Smooth muscle cell (in vitro differentiated cells): ENCODE data around the gene PTGFRN. TPM values are rescaled to one million over a fixed set of nuclear protein-coding genes. Genes with fewer than 3 reads are reported as not detected.

ENCODE experiments used
- DNase-seq: peaks from one replicate; lab custom pipeline; 2025; ENCODE audit not compliant: unreplicated experiment; lab: John Stamatoyannopoulos, UW
- H2AFZ ChIP-seq: fragments of 200-600 bp; sonication (generic); 2 replicates; pipeline ENCODE4 v1.6.0; 2016; ENCODE audit warnings: antibody characterized with exemption, low read depth, mild to moderate bottlenecking
- H3F3A ChIP-seq: fragments of 200-600 bp; sonication (generic); 2 replicates; pipeline ENCODE4 v1.6.0; 2017; ENCODE audit warnings: antibody characterized with exemption, low read depth
- H3K27ac ChIP-seq: fragments of 200-600 bp; sonication (generic); 2 replicates; pipeline ENCODE4 v1.5.1; 2016; ENCODE audit warnings: low read depth, mild to moderate bottlenecking
- H3K27me3 ChIP-seq: fragments of 200-600 bp; sonication (generic); 2 replicates; pipeline ENCODE4 v1.6.1; 2016; ENCODE audit warnings: low read depth, mild to moderate bottlenecking
- H3K36me3 ChIP-seq: fragments of 200-600 bp; sonication (generic); 2 replicates; pipeline ENCODE4 v1.5.1; 2016; ENCODE audit warnings: low read depth
- H3K4me1 ChIP-seq: fragments of 200-600 bp; sonication (generic); 2 replicates; pipeline ENCODE4 v1.5.1; 2016; ENCODE audit warnings: low read depth
- H3K4me2 ChIP-seq: fragments of 200-600 bp; sonication (generic); 2 replicates; pipeline ENCODE4 v1.6.0; 2016; ENCODE audit warnings: mild to moderate bottlenecking
- H3K4me3 ChIP-seq: fragments of 200-600 bp; sonication (generic); 2 replicates; pipeline ENCODE4 v1.5.1; 2016; ENCODE audit warnings: mild to moderate bottlenecking
- H3K79me2 ChIP-seq: fragments of 200-600 bp; sonication (generic); 2 replicates; pipeline ENCODE4 v1.6.0; 2016; ENCODE audit warnings: low read depth, mild to moderate bottlenecking
- H3K9ac ChIP-seq: fragments of 200-600 bp; sonication (generic); 2 replicates; pipeline ENCODE4 v1.6.0; 2016; ENCODE audit warnings: low read depth
- H3K9me3 ChIP-seq: fragments of 200-600 bp; sonication (generic); replicated peaks from 2 replicates; pipeline ENCODE4 v1.5.1; 2016; ENCODE audit warnings: low read depth
- H4K20me1 ChIP-seq: fragments of 200-600 bp; sonication (generic); 2 replicates; pipeline ENCODE4 v1.6.0; 2016; ENCODE audit warnings: low read depth
- WGBS: methylation state at CpG from one replicate; pipeline ENCODE4 v1.1.7; 2016; ENCODE audit warnings: low lambda C conversion rate; 5-methylcytosine and 5-hydroxymethylcytosine counted together
- polyA plus RNA-seq: library from polyadenylated mRNA; unstranded; fragments of >200 nt; fragmentation: Nextera tagmentation; extraction: Ambion mirVana; gene quantifications from 2 replicates; pipeline ENCODE4 v1.2.1, GENCODE V29; 2016
- total RNA-seq: library from RNA; depleted of rRNA; stranded (reverse); fragments of >200 nt; gene quantifications from 2 replicates; pipeline ENCODE4 v1.2.3, GENCODE V29; 2014
- TF ChIP-seq, protein P1 (sequence below): fragments of 200-600 bp; sonication (generic); IDR thresholded peaks from 2 replicates; pipeline ENCODE4 v1.5.1; 2017; ENCODE audit warnings: borderline replicate concordance, mild to moderate bottlenecking, antibody characterized with exemption; ENCODE audit not compliant: insufficient read depth, poor library complexity, severe bottlenecking

PTGFRN gene
- total and polyA plus RNA-seq, 2 experiments from 2014 or later: 64.2 to 97.9 TPM

DNA sequence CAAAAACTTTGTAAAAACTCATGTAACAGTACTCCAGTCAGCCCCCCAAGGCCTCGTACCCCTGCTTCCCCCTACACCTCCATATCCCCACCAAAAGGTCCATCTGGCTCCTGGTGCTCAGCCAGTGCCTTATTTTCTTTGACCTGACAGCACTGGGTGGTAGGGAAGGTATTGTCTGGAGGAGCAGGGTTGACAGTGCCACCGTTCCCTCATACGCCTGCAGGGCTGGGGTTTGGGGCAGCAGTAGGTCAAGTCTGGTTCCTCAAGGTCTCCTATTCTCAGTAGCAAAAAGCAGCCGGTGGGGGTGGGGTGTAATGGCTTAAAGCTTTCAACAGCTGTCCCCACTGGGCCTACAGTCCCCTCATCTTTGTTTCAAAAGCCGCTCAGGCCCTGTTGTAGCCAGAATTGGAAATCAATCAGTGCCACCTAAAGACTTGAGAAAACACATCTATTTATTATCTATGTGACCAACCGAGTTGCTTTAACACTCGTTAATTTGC lies 125.1 kb downstream of the PTGFRN start:
- H3K4me2 ChIP-seq: no peak overlapping the region
- H3K4me3 ChIP-seq: no peak overlapping the region
- no peaks in the 10 kb centered on the region for H3K79me2 ChIP-seq
- TF ChIP-seq, protein P1, sequence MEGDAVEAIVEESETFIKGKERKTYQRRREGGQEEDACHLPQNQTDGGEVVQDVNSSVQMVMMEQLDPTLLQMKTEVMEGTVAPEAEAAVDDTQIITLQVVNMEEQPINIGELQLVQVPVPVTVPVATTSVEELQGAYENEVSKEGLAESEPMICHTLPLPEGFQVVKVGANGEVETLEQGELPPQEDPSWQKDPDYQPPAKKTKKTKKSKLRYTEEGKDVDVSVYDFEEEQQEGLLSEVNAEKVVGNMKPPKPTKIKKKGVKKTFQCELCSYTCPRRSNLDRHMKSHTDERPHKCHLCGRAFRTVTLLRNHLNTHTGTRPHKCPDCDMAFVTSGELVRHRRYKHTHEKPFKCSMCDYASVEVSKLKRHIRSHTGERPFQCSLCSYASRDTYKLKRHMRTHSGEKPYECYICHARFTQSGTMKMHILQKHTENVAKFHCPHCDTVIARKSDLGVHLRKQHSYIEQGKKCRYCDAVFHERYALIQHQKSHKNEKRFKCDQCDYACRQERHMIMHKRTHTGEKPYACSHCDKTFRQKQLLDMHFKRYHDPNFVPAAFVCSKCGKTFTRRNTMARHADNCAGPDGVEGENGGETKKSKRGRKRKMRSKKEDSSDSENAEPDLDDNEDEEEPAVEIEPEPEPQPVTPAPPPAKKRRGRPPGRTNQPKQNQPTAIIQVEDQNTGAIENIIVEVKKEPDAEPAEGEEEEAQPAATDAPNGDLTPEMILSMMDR: no peak
- no peak overlapping the region for H2AFZ ChIP-seq
- no peak for DNase-seq
- no peak overlapping the region for H3K9ac ChIP-seq
- H3F3A ChIP-seq: no peaks in the 10 kb centered on the region
- no peaks in the 10 kb centered on the region for H3K36me3 ChIP-seq
- H3K4me1 ChIP-seq: no peaks in the 10 kb centered on the region
- no peak overlapping the region for H3K27ac ChIP-seq
- H4K20me1 ChIP-seq: no peaks in the 10 kb centered on the region
- no peaks in the 10 kb centered on the region for H3K27me3 ChIP-seq
- H3K9me3 ChIP-seq: no peaks in the 10 kb centered on the region
- 89% methylated on average over 7 of the region's 7 CpGs for WGBS

DNA sequence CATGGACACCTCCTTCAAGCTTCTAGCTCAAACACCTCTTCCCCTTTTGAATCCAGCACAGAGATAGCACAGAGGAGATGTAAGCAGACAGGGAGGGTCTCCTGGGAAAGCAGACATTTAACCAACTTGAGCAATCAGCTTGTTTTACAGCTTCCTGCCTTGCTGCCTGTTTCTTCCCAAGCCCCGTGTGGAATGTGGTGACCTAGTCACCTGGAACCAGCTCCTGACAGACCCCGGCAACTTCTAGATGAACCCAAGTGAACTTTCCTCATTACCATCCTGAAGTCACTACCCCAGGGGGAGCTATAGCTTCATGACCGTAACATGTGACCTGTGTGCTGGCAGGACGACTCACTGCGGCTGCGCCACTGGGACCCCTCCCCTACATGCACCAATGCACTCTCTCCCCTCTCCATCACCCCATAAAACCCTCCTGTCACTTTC lies 126.3 kb downstream of the PTGFRN start:
- H4K20me1 ChIP-seq: no peaks in the 10 kb centered on the region
- H3K36me3 ChIP-seq: no peaks in the 10 kb centered on the region
- H3F3A ChIP-seq: no peaks in the 10 kb centered on the region
- no peak overlapping the region for H3K9ac ChIP-seq
- H3K4me2 ChIP-seq: no peak overlapping the region
- no peaks in the 10 kb centered on the region for H3K79me2 ChIP-seq
- H3K4me1 ChIP-seq: no peaks in the 10 kb centered on the region
- no peaks in the 10 kb centered on the region for H3K27me3 ChIP-seq
- 69% methylated on average over 6 of the region's 6 CpGs for WGBS
- TF ChIP-seq, protein P1: no peak
- no peaks in the 10 kb centered on the region for H3K9me3 ChIP-seq
- H2AFZ ChIP-seq: no peak overlapping the region
- H3K27ac ChIP-seq: no peak overlapping the region
- no peak overlapping the region for H3K4me3 ChIP-seq
- DNase-seq: no peak

DNA sequence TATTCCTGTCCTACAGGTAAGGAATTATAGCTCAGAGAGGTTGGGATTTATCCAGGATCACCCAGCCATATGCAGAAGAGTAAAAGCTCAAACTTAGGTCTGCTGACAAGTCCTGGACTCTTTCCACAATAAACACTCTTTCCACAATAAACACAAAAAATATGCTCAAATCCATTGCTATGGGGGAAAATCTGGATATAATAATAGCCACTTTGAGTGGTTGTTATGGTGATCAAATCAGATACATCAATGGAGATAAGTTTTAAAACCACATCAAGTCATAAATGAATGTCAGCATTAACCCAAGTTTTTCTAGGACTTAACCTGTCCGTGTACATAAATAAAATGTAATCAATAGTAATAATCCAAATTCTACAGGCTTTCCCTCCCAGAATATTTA lies 128.1 kb downstream of the PTGFRN start:
- Histone ChIP-seq H4K20me1 (no peaks in the 10 kb centered on the region), H3K4me3 (no peak overlapping the region), H3K4me2 (no peak overlapping the region), H3K36me3 (no peaks in the 10 kb centered on the region), H2AFZ (no peak overlapping the region), H3K4me1 (no peaks in the 10 kb centered on the region), H3K27ac (no peak overlapping the region), H3K9ac (no peak overlapping the region), H3K9me3 (no peaks in the 10 kb centered on the region), H3F3A (no peaks in the 10 kb centered on the region), H3K27me3 (no peaks in the 10 kb centered on the region), H3K79me2 (no peaks in the 10 kb centered on the region)
- WGBS: 87% methylated on average over 1 of the region's 1 CpG
- DNase-seq: no peak
- TF ChIP-seq, protein P1: no peak

DNA sequence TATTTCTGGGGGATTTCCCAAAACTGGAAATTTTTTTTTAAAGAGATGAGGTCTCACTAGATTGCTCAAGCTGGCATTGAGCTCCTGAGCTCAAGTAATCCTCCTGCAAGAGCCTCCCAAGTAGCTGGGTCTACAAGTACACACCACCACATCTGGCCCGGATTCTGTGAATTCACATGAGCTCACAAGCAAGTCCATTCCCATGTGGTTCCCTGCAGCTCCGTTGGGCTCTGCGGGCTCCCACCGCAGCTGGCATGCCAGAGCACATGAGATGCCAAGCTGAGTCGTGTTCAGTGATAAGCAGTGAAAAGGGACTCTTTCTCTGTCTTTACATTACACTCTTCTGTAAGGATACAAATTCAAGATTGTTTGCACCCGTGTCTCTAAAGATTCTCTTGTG lies 128.5 kb downstream of the PTGFRN start:
- Histone ChIP-seq H3K4me1 (no peaks in the 10 kb centered on the region), H3K79me2 (no peaks in the 10 kb centered on the region), H3K27ac (no peak overlapping the region), H3K4me3 (no peak overlapping the region), H4K20me1 (no peaks in the 10 kb centered on the region), H3K36me3 (no peaks in the 10 kb centered on the region), H3K27me3 (no peaks in the 10 kb centered on the region), H3K4me2 (no peak overlapping the region), H3K9me3 (no peaks in the 10 kb centered on the region), H3F3A (no peaks in the 10 kb centered on the region), H3K9ac (no peak overlapping the region), H2AFZ (no peak overlapping the region)
- WGBS: 94% methylated on average over 6 of the region's 6 CpGs
- TF ChIP-seq, protein P1: no peak
- no peak for DNase-seq
